ENCODE data around the gene PADI6. TPM values are rescaled to one million over a fixed set of nuclear protein-coding genes. Genes with fewer than 3 reads are reported as not detected.
A peak's percentile ranks its signal among the peaks of the same experiment; 100 is the strongest.

Gene PADI6
- polyA plus RNA-seq, 1 of the 3 experiments (the other 2 are of a cell fraction): not detected

- POLR2A ChIA-PET: no interaction called here
- peak overlapping the region in 1 of 2 experiments; percentile 35; a peak in 1 of 4 replicates for H3K27ac ChIP-seq (ENCODE audit: low read depth in 2 of 2, low read length in 1 of 2)
- H3K79me2 ChIP-seq (ENCODE audit: insufficient read depth): peaks cover 49% of the 10 kb centered on the region; the same call in 1 of the 2 replicates
- peaks cover 0 to 11% of the 10 kb centered on the region in 2 experiments; a peak in 1 of 4 replicates for H3K4me1 ChIP-seq (ENCODE audit: control insufficient read depth in 1 of 2, insufficient read depth in 2 of 2, low read depth in 1 of 2, low read length in 1 of 2)
- H4K20me1 ChIP-seq (ENCODE audit: insufficient read depth): peaks cover 42% of the 10 kb centered on the region
- peaks cover 52 to 84% of the 10 kb centered on the region in 2 experiments for H3K36me3 ChIP-seq (replicated peaks in 1 of 2; ENCODE audit: control insufficient read depth in 1 of 2, insufficient read depth in 2 of 2, low read length in 1 of 2)
- no peak overlapping the region for H2AFZ ChIP-seq (ENCODE audit: low read depth)
- H3K4me3 ChIP-seq (ENCODE audit: low read depth in 2 of 2, low read length in 1 of 2): no peak overlapping the region
- H3K9me2 ChIP-seq: no peaks in the 10 kb centered on the region
- CTCF ChIA-PET: interaction anchor here (0.8 to 1.3 kb wide), 6 partner anchors 10 to 187 kb away, joined by 3 to 6 read pairs (median 5); no protein-coding TSS in a partner anchor
- H3F3A ChIP-seq (replicated peaks; ENCODE audit: insufficient read depth): peaks cover 27% of the 10 kb centered on the region
- H3K9me3 ChIP-seq: no peaks in the 10 kb centered on the region
- H3K4me2 ChIP-seq: no peak overlapping the region
- 89% methylated on average over 6 of the region's 6 CpGs for WGBS (ENCODE audit: low lambda C conversion rate)
- H3K9ac ChIP-seq: no peak overlapping the region
- no peaks in the 10 kb centered on the region for H3K27me3 ChIP-seq (ENCODE audit: insufficient read depth)
- DNase-seq: no peak
- no peak for TF ChIP-seq TCF12 (IDR thresholded peaks at IDR 0.05)
- TF ChIP-seq TAF1 (IDR thresholded peaks at IDR 0.05; ENCODE audit: borderline replicate concordance, low read depth, low read length): no peak
- no peak for TF ChIP-seq MEF2A (IDR thresholded peaks at IDR 0.05; ENCODE audit: borderline replicate concordance, low read depth)
- TF ChIP-seq, protein P1, sequence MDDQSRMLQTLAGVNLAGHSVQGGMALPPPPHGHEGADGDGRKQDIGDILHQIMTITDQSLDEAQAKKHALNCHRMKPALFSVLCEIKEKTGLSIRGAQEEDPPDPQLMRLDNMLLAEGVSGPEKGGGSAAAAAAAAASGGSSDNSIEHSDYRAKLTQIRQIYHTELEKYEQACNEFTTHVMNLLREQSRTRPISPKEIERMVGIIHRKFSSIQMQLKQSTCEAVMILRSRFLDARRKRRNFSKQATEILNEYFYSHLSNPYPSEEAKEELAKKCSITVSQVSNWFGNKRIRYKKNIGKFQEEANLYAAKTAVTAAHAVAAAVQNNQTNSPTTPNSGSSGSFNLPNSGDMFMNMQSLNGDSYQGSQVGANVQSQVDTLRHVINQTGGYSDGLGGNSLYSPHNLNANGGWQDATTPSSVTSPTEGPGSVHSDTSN (IDR thresholded peaks at IDR 0.05): no peak
- TF ChIP-seq TEAD4 (IDR thresholded peaks at IDR 0.05; ENCODE audit: borderline replicate concordance, insufficient read depth): no peak
- no peak for TF ChIP-seq RCOR1 (IDR thresholded peaks at IDR 0.05; ENCODE audit: low read length)
- TF ChIP-seq POLR2AphosphoS5 (IDR thresholded peaks at IDR 0.05; ENCODE audit: low read depth, low read length): no peak
- no peak for TF ChIP-seq NRF1 (IDR thresholded peaks at IDR 0.05; ENCODE audit: low read depth, low read length)
- no peak for TF ChIP-seq FOXM1 (IDR thresholded peaks at IDR 0.05; ENCODE audit: low read depth)
- TF ChIP-seq MAX (IDR thresholded peaks at IDR 0.05; ENCODE audit: low read depth): no peak
- no peak for TF ChIP-seq MXI1 (IDR thresholded peaks at IDR 0.05; ENCODE audit: low read depth, low read length)
- TF ChIP-seq RAD21 (IDR thresholded peaks at IDR 0.05; ENCODE audit: low read length): no peak
- no peak for TF ChIP-seq CTCF (IDR thresholded peaks at IDR 0.05)
- TF ChIP-seq FOSL2 (IDR thresholded peaks at IDR 0.05; ENCODE audit: borderline replicate concordance, low read depth): no peak
- no peak for TF ChIP-seq EP300 (IDR thresholded peaks at IDR 0.05; ENCODE audit: borderline replicate concordance in 1 of 2, low read depth in 1 of 2, low read length in 1 of 2)
- TF ChIP-seq SIN3A (IDR thresholded peaks at IDR 0.05; ENCODE audit: borderline replicate concordance, low read depth, low read length): no peak
- no peak for TF ChIP-seq SMC3 (IDR thresholded peaks at IDR 0.05; ENCODE audit: low read depth, low read length)
- TF ChIP-seq, protein P2, sequence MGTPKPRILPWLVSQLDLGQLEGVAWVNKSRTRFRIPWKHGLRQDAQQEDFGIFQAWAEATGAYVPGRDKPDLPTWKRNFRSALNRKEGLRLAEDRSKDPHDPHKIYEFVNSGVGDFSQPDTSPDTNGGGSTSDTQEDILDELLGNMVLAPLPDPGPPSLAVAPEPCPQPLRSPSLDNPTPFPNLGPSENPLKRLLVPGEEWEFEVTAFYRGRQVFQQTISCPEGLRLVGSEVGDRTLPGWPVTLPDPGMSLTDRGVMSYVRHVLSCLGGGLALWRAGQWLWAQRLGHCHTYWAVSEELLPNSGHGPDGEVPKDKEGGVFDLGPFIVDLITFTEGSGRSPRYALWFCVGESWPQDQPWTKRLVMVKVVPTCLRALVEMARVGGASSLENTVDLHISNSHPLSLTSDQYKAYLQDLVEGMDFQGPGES (IDR thresholded peaks at IDR 0.05; ENCODE audit: low read depth, low read length): no peak
- TF ChIP-seq, protein P3, sequence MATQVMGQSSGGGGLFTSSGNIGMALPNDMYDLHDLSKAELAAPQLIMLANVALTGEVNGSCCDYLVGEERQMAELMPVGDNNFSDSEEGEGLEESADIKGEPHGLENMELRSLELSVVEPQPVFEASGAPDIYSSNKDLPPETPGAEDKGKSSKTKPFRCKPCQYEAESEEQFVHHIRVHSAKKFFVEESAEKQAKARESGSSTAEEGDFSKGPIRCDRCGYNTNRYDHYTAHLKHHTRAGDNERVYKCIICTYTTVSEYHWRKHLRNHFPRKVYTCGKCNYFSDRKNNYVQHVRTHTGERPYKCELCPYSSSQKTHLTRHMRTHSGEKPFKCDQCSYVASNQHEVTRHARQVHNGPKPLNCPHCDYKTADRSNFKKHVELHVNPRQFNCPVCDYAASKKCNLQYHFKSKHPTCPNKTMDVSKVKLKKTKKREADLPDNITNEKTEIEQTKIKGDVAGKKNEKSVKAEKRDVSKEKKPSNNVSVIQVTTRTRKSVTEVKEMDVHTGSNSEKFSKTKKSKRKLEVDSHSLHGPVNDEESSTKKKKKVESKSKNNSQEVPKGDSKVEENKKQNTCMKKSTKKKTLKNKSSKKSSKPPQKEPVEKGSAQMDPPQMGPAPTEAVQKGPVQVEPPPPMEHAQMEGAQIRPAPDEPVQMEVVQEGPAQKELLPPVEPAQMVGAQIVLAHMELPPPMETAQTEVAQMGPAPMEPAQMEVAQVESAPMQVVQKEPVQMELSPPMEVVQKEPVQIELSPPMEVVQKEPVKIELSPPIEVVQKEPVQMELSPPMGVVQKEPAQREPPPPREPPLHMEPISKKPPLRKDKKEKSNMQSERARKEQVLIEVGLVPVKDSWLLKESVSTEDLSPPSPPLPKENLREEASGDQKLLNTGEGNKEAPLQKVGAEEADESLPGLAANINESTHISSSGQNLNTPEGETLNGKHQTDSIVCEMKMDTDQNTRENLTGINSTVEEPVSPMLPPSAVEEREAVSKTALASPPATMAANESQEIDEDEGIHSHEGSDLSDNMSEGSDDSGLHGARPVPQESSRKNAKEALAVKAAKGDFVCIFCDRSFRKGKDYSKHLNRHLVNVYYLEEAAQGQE (IDR thresholded peaks at IDR 0.05; ENCODE audit: low read depth, low read length): no peak
- no peak for TF ChIP-seq YY1 (IDR thresholded peaks at IDR 0.05; ENCODE audit: low read depth)
Measured at GRCh38 chr1:17420391-17420918, 48.5 kb downstream of the PADI6 start.
